HG03571 (cell line): ENCODE results near the gene DMRT1.

Experiments
- ATAC-seq: cut with Tn5 transposase; IDR thresholded peaks from one replicate; pipeline ENCODE4 v1.9.1; 2021; ENCODE audit not compliant: unreplicated experiment

Gene DMRT1

DNA sequence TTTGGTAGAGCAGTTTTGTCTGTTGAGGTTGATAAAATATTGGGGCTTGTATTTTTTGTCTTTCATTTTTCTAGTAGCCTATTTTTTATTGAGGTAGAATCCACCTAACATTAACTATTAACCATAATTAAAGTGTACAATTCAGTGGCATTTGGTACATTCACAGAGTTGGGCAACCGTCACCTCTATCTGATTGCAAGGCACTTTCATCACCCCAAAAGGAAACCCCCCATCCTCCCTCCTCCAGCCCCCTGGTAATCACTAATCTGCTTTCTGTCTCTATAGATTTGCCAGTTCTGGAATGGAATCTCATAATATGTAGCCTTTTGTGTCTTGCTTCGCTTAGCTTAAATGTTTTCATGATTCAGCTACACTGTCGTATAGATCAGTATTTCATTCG is 79.4 kb downstream of the DMRT1 start:
- ATAC-seq = no peak

DNA sequence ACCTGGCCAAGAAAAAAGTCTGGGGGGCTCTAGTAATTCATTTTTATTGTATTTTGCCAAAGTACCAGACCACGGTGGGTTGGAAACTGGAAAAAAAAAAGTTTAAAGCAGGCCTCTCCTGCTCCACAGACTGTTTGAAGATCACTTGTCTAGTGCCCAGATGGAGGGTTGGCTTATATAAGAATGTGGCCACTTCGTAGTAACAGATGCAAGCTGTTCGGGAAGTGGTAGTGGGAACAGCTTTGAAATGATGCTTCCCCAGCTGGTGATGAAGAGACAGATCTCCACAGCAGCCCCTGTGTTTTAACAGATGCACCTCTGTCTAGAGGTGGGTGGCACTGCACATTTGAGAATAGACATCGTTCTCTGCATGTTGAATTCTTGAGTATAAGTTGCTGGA is 80.7 kb downstream of the DMRT1 start:
- no peak for ATAC-seq

DNA sequence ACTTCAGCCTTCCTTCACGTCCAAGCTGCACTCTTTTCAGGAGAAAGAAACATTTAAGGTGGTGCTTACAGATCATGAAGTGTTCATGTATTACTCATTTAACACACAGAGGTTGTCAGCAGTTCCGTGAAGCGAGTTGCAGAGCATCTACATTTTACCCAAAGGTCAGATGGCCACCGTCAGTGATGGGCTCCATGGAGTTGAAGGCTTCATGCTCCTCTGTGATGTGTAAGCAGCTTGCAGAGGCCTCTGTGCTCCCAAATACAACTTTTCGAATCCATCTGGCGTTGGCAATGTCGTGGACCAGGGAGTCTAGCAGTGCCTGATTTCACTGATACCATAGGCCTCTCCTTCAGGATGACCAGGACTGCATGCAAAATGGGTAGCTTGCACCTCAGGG is 81.2 kb downstream of the DMRT1 start:
- ATAC-seq = no peak

DNA sequence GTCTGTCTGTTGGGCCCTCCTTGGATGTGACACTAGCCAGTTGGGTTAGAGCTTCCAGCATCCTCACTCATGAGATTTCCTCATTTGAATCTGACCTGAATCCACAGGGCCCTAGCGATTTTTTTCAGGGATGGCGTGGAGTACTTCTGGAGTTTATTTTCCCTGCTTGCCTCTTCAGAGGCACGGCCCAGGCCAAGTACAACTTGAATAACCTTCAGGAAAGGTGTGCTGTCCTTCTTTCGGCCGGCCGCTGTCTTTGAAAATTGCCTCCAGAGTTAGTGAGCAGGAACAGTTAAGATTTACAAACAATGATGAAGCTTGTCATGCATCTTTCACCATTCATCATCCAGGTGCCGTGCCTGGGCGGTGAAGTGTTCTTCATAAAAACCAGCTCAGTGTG is 85.5 kb downstream of the DMRT1 start:
- no peak for ATAC-seq

DNA sequence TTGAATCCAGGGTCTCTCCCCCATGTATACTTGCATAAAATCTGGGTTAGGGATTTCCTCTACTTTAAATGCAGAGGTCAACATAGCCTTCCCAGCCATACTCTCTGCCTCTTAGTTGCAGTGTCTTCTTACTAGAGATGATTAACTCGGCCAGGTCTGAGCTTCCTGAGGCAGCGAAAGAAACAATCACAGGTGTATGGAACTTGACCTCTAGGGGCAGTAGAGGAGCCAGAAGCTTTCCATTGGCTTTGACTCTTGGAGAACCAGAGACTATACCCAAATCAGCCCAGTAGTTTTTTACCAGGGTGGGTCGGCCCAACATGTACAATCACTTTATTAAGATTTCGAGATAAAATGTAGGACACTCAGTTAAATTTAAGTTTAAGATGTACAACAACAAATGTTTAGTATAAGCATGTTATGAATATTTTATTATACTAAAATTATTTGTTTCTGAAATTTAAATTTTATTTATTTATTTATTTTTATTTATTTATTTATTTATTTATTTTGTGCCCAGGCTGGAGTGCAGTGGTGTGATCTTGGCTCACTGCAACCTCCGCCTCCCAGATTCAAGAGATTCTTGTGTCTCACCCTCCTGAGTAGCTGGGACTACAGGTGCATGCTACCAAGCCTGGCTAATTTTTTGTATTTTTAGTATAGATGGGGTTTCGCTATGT is 87.0 kb downstream of the DMRT1 start:
- peak; percentile 72 for ATAC-seq

DNA sequence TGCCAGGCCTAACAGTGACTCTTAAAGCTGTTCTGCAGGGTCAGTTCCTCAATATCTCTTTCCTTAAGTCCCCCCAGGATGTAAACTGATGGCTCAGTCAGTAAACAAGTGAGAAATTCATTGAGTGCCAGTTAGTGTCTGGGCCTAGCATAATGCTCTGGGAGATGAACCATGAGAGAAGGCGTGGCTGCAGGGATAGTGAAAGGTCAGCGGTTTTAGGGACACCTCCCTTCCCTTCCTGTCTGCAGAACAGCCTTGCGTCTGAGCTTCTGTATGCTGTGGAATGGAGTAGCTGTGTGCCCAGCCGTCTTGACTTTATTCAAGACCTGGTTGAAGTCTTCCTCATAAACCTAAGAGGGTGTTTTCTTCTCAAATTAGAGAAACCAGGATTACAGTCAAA is 88.2 kb downstream of the DMRT1 start:
- ATAC-seq = no peak

DNA sequence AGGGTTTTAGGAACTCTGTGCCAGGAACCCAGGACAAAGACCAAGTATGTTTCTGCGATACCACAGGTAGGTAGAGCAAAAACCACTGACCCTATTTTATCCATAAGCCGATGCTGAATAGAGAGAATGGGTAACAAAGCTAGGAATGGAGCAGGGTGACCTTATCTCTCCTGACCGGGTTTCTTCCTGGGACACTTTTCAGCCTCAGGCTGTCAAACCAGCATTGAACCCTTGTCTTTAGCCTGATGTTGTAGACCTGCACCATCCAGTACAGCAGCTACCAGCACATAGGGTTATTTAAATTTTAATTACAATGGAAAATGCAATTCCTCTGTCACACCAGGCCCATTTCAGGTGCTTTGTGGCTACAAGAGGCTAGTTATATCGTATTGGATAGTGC is 91.9 kb downstream of the DMRT1 start:
- ATAC-seq = no peak

DNA sequence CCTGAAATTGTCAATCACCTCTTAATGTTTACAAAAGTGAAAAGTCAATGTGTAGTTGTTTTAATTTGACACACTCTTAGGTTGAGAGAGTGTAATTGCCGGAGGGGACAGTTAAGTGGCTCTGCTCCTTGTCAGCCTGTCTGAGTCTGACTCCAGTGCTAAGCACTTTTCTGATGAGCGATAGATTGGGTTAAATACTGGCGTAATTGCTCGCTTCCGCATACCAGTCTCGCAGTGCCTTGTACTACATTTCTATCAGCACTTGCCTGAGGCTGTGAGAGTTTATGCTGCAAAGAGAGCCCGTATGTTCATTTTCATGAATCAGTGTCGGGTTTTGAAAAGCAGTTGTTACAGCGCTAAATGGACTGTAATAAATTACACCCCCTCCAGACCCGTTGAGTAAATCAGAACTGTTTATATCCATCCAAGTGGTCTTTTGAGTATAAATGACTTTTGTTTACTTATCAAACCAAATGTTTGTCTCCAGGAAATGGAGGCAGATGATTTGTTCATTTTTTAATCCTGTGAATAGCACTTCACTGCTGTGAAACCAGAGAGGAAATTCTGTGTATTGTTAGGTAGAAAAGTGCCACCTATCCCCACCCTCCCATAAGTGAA is 94.0 kb downstream of the DMRT1 start:
- ATAC-seq = no peak

DNA sequence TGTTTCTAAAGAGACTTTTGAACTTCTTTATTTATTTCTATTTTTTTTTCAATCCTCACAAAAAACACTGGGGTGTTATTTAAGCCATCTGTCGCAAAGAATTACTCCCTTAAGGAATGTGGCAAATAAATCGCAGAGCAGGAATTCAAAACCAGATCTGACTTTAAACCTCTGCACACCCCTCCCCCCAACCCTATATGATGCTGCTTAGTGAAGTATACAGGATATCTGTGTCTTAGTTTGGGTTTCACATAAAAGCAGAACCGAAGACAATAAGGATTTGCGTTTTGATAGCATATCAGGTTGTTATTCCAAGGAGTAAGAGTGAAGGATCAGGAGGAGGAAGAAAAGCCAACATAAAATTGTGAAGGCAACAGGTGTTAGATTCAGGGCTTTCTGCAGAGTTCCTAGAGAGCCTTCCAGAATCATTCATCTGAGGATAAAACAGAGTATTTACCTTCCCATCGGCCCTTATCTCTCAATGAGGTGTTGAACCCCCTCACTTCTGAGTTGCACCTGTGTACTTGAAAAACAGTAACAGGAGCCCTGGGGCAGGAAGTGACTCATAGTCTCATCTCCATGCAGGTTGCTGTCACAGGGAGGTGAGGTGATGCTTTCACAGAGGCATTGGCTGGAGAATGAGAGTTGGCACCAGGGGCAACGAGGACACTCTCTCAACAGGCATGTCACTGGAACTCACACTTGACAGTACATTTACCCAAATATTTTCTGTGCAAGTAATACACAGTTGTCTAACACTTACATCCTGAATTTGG is 101.5 kb downstream of the DMRT1 start:
- ATAC-seq = no peak

DNA sequence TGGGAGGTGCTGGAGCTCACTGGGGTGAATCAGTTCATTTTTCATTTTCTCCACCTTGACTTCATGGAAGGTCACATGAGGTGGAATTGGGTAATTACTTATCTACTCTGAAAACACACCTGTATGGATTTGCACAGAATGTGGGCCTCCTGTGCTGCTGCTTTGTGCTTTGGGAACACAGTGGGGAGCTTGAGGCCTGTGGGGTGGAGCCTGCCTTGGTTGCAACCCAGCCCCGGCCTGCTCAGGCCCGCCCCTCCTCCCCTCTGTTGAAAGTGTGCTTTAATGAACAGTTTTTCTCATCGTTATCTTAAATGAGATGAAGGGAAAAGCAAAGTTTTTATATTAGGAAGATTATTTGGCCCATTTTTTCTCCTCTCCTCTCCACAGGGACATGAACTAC is 106.5 kb downstream of the DMRT1 start:
- ATAC-seq = no peak

DNA sequence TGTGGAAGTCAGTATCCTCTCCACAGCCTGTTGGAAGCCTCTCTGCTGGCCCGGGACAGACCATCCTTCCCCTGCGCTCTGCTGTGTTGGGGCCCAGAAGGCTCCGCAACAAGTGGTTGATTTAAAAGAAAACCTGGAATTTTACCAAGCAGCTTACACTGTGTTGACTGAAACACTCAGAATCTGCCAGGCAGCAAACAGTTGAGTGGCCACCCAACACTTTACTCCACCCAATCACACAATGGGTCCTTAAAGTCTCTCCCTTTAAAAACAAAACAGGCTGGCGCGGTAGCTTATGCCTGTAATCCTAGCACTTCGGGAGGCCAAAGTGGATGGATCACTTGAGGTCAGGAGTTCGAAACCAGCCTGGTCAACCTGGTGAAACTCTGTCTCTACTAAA is 107.0 kb downstream of the DMRT1 start:
- ATAC-seq = no peak

DNA sequence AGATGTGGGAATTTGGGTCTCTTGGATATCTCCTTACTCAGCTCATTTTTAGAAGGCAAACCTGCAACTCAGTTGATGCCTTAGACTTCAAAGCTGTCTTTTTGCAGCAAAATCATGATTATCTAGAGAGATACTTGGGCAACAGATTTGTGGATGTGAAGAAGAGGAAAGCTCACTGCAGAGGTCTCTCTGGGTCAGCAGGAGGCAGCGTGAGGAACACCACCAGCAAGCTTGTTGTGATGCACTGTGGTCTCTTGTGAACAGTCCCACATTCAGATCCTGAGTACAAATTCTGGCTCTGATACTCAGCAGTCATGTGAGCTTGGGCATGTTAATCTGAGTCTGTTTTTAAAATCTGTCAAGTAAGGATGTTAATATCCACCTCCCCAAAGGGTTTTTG is 108.6 kb downstream of the DMRT1 start:
- ATAC-seq = no peak

DNA sequence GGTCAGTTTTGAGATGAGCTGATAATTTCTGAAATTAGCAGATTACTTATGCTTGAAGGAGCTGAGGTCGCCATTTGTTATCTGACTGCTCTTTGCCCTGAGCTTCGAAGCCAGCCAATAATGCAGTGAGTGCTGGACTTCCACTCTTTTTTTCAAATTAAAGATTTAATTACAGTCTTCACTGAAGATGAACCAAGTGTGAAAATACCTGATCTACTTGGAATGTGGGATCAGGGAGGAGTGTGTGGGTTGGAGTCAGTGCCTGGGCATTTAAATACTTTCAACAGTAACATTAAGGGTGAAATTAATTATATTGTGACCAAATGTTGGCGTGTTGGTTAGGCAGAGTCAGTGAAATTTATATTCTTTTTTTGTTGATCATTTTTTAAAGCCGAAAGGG is 111.0 kb downstream of the DMRT1 start:
- ATAC-seq = no peak

DNA sequence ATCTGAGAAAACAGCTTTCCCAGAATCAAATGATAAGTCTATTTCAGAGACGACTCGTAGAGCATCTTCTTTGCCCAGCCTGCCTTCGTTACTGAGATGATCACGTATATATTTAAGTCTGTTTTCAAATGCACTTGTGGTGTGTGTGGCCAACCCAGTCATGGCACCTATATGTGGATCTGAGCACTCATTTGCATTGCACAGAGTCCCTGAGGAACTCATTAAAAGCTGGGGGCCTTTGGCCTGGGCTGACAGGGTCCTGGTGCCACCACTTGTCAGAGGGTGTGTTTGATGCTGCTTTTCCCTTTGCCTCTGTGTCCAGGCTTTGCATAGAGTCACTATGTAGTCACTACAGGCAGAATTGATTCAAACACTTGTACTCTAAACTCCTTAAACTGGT is 117.6 kb downstream of the DMRT1 start:
- no peak for ATAC-seq

DNA sequence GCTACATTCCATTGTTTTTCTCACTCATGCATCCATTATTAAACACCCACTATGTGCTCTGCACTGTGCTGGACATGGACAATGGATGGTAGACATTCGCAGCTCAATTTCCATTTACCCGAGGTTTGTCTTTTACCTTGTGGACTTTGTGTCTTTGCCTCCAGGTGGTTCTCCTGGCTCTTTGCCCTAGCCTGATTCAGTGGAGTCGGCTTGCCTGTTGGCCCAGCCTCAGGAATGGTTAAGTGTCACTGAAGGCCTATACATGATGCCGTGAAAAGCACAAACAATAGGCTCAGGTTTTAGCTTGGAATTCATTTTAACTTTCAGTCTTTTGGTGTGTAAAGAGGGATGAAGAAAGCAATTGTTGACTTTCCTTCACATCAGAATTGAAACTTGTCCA is 118.4 kb downstream of the DMRT1 start:
- no peak for ATAC-seq

DNA sequence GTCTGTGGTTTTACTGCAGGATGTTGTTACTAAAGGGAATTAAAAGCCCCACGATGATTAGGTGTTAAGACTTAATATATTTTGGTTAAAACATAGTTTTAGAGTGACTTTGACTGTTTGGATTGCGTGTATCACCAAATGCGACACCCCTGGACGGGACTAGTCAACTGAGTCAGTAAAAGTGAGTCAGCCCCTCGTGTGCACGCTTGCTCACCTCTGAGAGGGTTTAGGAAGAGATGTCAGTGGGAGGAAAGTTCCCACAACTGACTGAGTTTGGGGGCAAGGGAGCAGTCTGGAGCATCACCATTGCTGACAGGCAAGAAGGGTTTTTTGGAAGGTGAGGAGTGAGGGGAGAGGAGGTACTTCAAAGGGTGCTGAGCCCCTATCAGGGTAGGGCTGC is 120.5 kb downstream of the DMRT1 start:
- no peak for ATAC-seq

DNA sequence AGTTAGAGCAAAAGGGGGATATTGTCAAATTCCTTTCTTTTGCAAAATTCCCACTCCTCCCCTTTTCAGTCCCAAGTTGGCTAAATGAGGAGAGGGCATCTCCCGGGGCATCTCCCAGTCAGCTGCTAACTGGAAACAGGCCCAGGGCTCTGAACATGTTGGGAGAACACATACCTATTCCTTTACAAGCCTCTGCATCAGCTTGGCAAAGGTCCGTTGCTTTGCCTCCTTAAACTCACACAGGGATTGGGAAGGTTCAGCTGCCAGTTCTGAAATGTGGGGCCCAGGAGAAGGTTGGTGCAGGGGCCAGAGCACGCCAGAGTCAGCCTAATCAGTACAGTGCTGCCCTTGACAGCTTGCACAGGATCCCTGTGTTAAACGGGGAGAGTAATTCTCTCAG is 124.0 kb downstream of the DMRT1 start:
- no peak for ATAC-seq

DNA sequence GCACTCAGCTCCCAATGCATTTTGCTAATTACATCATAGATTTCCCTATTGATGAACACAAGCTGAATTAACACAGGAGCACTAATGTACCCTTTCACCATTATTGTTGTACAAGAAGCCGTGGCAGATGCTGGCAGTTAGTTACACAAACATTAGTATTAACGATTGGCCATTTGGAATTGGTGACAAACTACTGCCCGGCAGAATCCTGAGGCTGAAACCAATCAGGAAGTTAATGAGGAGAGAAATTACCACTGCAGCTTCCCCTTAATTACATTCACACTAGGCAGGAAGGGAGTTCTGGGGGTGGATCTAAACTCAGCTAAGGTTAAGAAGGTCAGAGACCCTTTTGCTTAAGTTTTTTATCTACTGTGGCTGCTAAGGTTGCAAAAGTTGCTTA is 125.4 kb downstream of the DMRT1 start:
- no peak for ATAC-seq

DNA sequence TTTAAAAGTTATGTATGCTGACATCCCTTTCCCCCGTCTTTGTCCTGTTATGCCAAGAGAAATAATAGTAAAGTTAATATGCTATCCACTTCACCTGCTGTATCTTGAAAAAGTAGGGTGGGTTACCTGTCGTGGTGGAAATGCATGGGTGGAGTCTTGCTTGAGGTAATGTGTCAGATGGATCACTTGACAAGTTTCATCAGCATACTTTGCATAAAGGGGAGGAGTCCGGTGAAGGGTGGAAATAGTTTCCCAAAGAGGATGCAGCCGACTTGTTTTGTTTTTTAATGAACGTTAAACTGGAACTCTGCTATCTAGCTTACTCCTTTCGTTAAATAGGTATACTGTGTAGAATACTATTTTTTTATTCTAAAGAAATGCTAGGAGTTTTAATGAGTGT is 125.9 kb downstream of the DMRT1 start:
- ATAC-seq = no peak

DNA sequence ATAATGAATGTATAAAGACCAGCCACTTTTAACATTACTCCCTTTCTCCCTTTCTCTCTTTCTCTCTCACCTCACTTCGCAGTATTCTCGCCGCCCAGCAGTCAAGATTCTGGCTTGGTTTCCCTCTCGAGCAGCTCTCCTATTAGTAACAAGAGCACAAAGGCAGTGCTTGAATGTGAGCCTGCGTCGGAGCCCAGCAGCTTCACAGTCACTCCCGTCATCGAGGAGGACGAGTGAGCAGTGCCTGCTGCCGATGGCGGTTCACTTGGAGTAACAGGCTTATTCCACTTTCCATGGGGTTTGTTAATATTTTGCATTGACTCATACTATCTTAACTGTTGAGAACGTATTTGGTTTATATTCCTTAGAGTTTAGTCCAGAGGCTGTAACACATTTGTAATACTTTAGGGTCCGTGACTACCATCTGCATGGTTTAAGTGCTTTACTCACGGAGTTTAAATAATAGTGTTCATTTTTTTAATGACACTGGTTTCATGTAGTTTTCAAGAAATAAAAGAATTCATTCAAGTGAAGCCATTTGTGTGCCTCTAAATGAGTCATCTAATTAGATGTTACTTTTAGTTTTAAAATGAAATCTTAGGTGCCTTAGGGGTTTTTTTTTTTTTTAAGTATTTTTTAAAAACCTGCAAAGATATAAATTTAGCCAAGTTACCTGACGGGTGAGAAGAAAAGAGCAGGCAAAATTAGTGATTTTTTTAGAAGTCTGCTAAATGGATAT is 126.6 kb downstream of the DMRT1 start:
- ATAC-seq = no peak

DNA sequence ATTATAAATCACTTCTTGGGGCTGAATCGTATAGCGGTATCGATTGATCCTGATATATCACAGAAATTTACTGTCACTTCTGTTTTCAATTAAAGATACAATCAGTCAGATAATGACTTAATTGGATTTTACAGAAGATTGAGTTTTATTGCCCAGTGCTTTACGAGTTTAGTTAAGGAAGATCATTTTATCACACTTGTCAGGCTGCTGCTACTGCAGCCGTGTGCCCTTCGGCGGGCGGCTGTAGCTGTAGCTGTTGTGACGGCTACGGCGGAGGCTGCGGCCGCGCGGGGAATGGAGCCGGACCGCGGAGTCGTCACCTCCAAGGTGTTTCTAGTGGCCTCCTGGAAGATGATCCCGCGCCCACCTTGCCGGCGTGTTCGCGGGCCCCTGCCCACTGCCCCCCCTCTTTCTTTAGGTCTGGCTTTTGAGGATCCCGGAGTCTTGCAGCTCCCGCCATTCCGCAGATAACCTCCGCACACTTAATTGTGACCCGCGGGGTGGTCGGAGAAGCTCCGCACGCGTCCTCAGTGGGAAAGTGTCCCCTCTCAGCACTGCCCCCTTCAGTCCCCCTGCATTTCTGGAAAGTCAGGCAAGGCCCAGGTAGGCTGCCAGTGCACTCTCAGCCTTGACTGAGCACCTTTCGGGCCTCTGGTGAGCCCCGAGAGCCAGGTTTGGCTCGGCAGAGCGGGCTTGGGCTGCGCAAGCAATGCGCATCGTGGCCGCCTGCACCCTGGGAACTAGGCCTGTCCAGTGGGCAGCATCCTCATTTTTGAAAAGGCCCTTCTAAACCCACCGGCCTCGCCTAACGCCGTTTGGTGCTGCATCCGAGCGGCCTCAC is 128.0 kb downstream of the DMRT1 start:
- ATAC-seq = no peak
